C4-2B (cell line): Measurements from ENCODE around the gene MR1.
"Not testable (repeated sequence)": the region's sequence is repeated elsewhere in the genome, so short reads cannot be mapped to it uniquely, and the experiment has no call there.

Source experiments
- ZFX ChIP-seq: fragments of 450-650 bp; IDR thresholded peaks from 2 replicates; pipeline ENCODE4 v1.6.1; 2017
- TF ChIP-seq, protein P1 (sequence below): fragments of 450-650 bp; conservative IDR thresholded peaks from 2 replicates; pipeline ENCODE4 v1.5.1; 2017; ENCODE audit warnings: mild to moderate bottlenecking

DNA sequence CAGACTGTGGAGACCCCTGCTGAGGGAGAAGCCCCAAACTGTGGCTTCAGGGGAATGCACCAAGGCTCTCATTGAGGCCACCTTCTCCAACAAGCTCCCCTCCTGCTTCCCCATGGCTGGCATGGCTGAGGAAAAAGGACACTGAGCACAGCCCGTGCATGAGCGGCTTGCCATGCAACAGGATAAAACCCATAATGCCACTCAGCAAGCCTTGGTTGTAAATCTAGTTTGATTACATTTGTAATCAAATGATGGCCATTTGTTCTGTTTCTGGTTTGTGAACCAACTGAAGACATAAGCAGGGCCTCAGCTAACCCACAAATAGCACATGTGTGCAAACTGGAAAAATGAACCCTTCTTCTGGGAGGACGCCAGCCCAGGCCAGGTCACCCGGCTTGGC is 27.2 kb downstream of the MR1 start:
- TF ChIP-seq, protein P1, sequence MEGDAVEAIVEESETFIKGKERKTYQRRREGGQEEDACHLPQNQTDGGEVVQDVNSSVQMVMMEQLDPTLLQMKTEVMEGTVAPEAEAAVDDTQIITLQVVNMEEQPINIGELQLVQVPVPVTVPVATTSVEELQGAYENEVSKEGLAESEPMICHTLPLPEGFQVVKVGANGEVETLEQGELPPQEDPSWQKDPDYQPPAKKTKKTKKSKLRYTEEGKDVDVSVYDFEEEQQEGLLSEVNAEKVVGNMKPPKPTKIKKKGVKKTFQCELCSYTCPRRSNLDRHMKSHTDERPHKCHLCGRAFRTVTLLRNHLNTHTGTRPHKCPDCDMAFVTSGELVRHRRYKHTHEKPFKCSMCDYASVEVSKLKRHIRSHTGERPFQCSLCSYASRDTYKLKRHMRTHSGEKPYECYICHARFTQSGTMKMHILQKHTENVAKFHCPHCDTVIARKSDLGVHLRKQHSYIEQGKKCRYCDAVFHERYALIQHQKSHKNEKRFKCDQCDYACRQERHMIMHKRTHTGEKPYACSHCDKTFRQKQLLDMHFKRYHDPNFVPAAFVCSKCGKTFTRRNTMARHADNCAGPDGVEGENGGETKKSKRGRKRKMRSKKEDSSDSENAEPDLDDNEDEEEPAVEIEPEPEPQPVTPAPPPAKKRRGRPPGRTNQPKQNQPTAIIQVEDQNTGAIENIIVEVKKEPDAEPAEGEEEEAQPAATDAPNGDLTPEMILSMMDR, result not testable (repeated sequence)
- TF ChIP-seq ZFX, result not testable (repeated sequence)
